A673 (cell line): ENCODE data around the gene PLXNA3. TPM values are rescaled to one million over a fixed set of nuclear protein-coding genes. Genes with fewer than 3 reads are reported as not detected.
A peak's percentile ranks its signal among the peaks of the same experiment; 100 is the strongest.

Experiments used
- BruUV-seq: library from RNA; stranded (reverse); fragments of 400-500 nt; replicated peaks from 2 replicates; lab custom pipeline; 2021; lab: Mats Ljungman, UMichigan
- CTCF ChIA-PET: fragments of 300-600 bp; sonication (Branson Sonifier 250); formaldehyde crosslinking; loops from one replicate; lab custom pipeline; 2022; ENCODE audit warnings: antibody characterized with exemption; lab: Charles Lee
- POLR2A ChIA-PET: fragments of 300-600 bp; sonication (Branson Sonifier 250); formaldehyde crosslinking; loops from one replicate; lab custom pipeline; 2022; ENCODE audit warnings: antibody characterized with exemption; ENCODE audit not compliant: low non-redundant PET; lab: Charles Lee
- DNase-seq: peaks from one replicate; pipeline ENCODE4 v3.0.0-alpha.2; 2015; ENCODE audit warnings: low spot score
- H3K27ac ChIP-seq: fragments of 200-600 bp; sonication (generic); 2 replicates; pipeline ENCODE4 v1.5.1; 2016; ENCODE audit warnings: mixed run types, low read depth, mild to moderate bottlenecking, mixed read lengths, antibody characterized with exemption, low read length; ENCODE audit not compliant: poor library complexity, severe bottlenecking
- H3K27me3 ChIP-seq: fragments of 200-600 bp; sonication (generic); replicated peaks from 2 replicates; pipeline ENCODE4 v1.6.1; 2017; ENCODE audit warnings: mixed run types, low read depth, mild to moderate bottlenecking, mixed read lengths, antibody characterized with exemption, low read length; ENCODE audit not compliant: insufficient read depth, poor library complexity
- H3K36me3 ChIP-seq: fragments of 200-600 bp; sonication (generic); 2 replicates; pipeline ENCODE4 v1.6.1; 2016; ENCODE audit warnings: mixed run types, mild to moderate bottlenecking, mixed read lengths, antibody characterized with exemption, low read length; ENCODE audit not compliant: insufficient read depth, poor library complexity, severe bottlenecking
- H3K4me1 ChIP-seq: fragments of 200-600 bp; sonication (generic); 2 replicates; pipeline ENCODE4 v1.6.1; 2017; ENCODE audit warnings: mixed run types, mild to moderate bottlenecking, mixed read lengths, antibody characterized with exemption, low read length; ENCODE audit not compliant: insufficient read depth, poor library complexity, severe bottlenecking
- H3K4me3 ChIP-seq: fragments of 200-600 bp; sonication (generic); 2 replicates; pipeline ENCODE4 v1.5.1; 2016; ENCODE audit warnings: low read depth, mixed run types, mild to moderate bottlenecking, mixed read lengths, low read length; ENCODE audit not compliant: poor library complexity, severe bottlenecking
- H3K9me3 ChIP-seq: fragments of 200-600 bp; sonication (generic); 2 replicates; pipeline ENCODE4 v1.6.1; 2016; ENCODE audit warnings: mixed run types, low read depth, mild to moderate bottlenecking, mixed read lengths, antibody characterized with exemption, low read length; ENCODE audit not compliant: poor library complexity, severe bottlenecking
- CTCF ChIP-seq: fragments of 300-800, 200-600 bp; sonication (generic); conservative IDR thresholded peaks from 2 replicates; pipeline ENCODE4 v1.5.1; 2017; ENCODE audit warnings: low read depth, mild to moderate bottlenecking, antibody characterized with exemption, low read length, moderate library complexity, mixed read lengths
- EZH2 ChIP-seq: fragments of 200-600 bp; sonication (generic); IDR thresholded peaks from 2 replicates; pipeline ENCODE4 v1.6.1; 2017; ENCODE audit warnings: borderline replicate concordance, low read depth, mild to moderate bottlenecking, mixed read lengths, antibody characterized with exemption, low read length; ENCODE audit not compliant: poor library complexity, severe bottlenecking
- intact Hi-C: fragments of 100-400 bp; cut with micrococcal nuclease; formaldehyde crosslinking; loops from one replicate; pipeline ENCODE4 v1.10.0; 2022; ENCODE audit not compliant: unreplicated experiment
- total RNA-seq: library from RNA; stranded (reverse); gene quantifications from 2 replicates; pipeline ENCODE4 v1.2.3, GENCODE V29; 2021

The PLXNA3 gene
- total RNA-seq, 1 experiment from 2014 or later, result 54.6 TPM

- H3K9me3 ChIP-seq, result no peaks in the 10 kb centered on the region
- TF ChIP-seq CTCF, result no peak
- TF ChIP-seq EZH2, result no peak
- no TSS peak for BruUV-seq
- peaks cover 17% of the 10 kb centered on the region for H3K36me3 ChIP-seq
- CTCF ChIA-PET, result no interaction called here
- intact Hi-C loops, result no loop called here
- peak overlapping the region; percentile 65 for H3K27ac ChIP-seq
- POLR2A ChIA-PET, result no interaction called here
- H3K4me1 ChIP-seq, result peaks cover 10% of the 10 kb centered on the region
- H3K27me3 ChIP-seq, result no peaks in the 10 kb centered on the region
- DNase-seq, result no peak
- H3K4me3 ChIP-seq, result peak overlapping the region; percentile 61
Measured at GRCh38 chrX:154443479-154443910, 14.6 kb upstream of the PLXNA3 start.

- ChIA-PET CTCF (no interaction called here), POLR2A (no interaction called here)
- H3K27me3 ChIP-seq, result no peaks in the 10 kb centered on the region
- TF ChIP-seq EZH2 (no peak), CTCF (no peak)
- intact Hi-C loops, result no loop called here
- H3K4me3 ChIP-seq, result peak within 1 kb of the TSS; percentile 61
- no TSS peak for BruUV-seq
- peak; percentile 75 for DNase-seq
- peaks cover 6% of the 10 kb centered on the region for H3K4me1 ChIP-seq
- peaks cover 13% of the 10 kb centered on the region for H3K36me3 ChIP-seq
- H3K27ac ChIP-seq, result peak within 1 kb of the TSS; percentile 78
- no peaks in the 10 kb centered on the region for H3K9me3 ChIP-seq
Measured at GRCh38 chrX:154443992-154444754, 13.9 kb upstream of the PLXNA3 start, which contains the start of gene FAM50A. Gene FAM50A, plus strand, starts transcription at chrX:154444141. Its CDS starts 95 bp downstream, at chrX:154444236.

GRCh38 chrX:154444755-154445246 lies 13.3 kb upstream of the PLXNA3 start:
- H3K27me3 ChIP-seq, result no peaks in the 10 kb centered on the region
- intact Hi-C loops, result no loop called here
- H3K9me3 ChIP-seq, result no peaks in the 10 kb centered on the region
- CTCF ChIA-PET, result no interaction called here
- H3K27ac ChIP-seq, result peak overlapping the region; percentile 78
- POLR2A ChIA-PET, result no interaction called here
- BruUV-seq, result no TSS peak
- H3K4me3 ChIP-seq, result peak overlapping the region; percentile 61
- TF ChIP-seq EZH2 (no peak), CTCF (no peak)
- DNase-seq, result no peak
- H3K36me3 ChIP-seq, result peaks cover 13% of the 10 kb centered on the region
- peaks cover 6% of the 10 kb centered on the region for H3K4me1 ChIP-seq
